ENCODE data around the gene AKIRIN1.
A peak's percentile ranks its signal among the peaks of the same experiment; 100 is the strongest.
"Not testable (repeated sequence)": the region's sequence is repeated elsewhere in the genome, so short reads cannot be mapped to it uniquely, and the experiment has no call there.

AKIRIN1 gene

DNA sequence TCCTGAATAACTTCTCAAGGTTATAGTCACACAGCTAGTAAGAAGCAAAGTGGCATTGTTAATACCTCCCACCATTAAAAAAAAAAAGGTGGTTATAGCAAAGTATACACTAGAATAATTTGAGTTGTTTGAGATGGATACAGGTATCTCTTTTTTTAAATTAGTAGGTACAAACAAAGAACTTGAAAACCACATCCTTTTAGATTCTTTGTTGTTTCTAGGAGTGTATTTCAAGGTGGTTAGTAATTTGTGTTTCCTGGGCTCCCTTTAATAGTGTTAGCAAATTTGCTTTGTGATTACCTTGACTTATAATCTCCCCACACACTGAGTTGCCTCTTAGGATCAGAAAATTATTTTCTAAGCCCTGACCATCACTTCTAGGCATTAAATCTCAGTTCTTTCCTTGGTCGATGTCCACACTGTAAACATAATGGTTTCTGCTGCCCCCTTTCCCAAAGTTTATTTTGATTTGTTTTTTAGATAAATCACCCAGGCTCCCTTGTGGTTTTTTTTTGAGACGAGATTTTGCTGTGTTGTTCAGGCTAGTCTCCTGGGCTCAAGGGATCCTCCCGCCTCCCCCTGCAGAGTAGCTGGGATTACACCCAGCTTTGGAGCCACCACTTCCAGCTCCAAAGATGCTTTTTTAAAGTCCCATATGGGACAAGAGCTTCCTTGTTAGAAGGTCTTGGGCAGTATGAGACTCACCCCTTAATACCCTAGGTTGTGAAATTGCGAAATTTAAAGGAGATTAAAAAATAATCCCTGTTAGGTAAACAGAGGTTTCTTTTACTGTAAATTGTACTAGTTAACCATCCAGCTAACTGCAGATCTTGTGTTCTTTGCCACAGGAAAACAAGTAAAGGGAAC lies 6.2 kb downstream of the AKIRIN1 start:
- DNase-seq: no peak

DNA sequence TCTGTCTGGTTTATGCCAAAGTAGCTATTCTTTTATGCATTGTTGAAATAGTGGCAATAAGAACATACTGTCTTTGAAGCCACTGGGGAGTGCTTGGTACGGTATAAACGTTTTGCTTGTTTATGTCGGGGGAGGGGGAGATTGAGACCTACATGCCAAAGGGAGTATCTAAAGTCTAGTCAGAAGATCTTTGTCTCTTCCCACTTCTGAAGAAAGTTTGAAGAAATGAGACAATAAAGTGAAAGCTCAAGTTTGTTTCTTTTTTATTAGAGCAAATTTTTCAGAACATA lies 6.8 kb downstream of the AKIRIN1 start:
- no peak for DNase-seq

DNA sequence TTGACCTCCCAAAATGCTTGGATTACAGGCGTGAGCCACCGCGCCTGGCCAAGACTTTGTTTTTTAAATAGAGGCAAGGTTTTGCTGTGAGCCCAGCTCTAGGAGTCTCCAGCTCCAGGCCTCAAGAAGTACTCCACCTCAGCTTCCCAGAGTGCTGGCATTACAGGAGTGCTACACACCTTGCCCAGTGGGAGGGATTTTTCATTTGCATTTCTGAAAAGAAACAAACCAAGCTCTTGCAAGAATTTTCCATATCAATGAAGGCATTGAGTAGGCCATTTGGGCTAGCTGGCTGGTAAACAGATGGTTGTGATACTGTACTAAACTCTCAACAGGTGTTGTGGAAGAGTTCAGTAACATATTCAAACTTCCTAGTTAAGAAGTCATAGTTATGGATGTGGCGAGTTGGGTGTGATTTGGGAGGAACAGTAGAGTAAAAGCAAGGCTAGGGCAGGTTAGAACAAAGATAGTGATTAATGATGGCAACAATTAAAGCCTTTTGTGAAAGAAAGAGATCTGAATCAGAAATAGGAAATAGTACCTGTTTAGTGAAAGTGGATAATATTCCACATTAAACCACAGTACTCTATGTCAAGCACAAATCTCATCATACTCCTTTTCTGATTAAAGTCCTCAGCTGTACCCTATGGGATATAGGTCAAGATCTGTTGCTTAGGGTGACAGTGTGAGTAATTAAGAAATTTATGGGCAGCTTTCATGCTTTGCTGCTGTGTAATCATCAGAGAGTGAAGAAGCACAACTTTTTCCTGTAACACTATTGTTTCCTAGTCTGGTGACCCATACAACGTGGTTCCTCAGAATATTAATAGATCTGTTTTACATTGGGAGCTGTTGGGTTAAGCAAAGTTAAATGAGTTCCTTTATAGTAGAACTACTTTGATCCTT lies 10.7 kb downstream of the AKIRIN1 start:
- DNase-seq: no peak

DNA sequence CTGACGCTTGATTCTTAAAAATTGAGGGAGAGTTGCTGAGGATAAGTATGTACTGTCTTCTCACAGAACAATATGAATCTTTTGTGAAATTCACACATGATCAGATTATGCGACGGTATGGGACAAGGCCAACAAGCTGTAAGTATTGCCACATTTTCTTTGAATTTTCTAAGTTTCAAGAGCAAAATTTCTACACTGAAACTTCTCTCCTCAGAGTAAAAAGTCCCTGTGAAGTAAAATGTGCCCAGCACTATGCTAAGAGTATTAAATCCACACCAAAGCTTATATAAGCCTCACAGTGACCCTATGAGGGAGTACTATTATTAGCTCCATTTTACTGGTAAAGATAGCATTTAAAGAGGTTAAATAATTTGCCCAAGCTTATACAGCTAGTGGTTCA lies 12.2 kb downstream of the AKIRIN1 start:
- no peak for DNase-seq

DNA sequence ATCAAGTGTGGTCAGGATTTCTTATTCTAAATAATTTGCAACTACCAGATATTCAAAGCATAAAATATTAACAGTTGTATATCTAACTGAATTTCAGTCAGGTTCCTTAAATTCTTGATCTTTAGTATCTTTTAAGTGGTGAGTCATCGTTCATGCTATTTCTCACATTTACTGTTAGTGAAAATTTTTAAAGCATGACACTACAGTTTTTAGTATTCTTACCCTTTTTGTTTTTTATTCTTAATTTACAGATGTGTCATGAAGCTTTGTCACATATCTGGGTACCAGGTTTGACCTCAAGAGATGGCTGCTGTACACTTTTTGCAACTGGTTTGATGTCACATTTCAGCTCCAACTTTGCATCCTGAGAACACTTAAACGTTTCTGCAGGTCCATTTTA lies 12.7 kb downstream of the AKIRIN1 start:
- DNase-seq: no peak

DNA sequence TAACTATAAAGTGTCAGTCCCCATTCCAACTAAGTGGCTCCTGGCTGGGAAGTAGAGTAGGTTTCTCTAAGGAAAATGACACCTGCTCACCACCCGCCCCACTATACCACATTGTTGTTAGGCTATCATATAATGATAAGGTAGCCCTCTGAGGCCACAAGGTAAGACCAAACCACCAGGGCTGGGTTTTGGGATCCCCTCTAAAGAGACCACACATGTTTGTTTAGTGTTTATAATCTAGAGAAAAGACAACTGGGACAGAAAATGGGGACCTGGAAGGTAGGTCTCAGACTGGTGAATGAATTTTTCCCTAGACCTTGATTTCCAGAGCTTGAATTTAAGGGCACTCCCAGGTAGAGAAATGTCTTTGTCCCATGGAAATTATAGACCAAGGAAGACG lies 15.2 kb downstream of the AKIRIN1 start:
- DNase-seq: no peak

DNA sequence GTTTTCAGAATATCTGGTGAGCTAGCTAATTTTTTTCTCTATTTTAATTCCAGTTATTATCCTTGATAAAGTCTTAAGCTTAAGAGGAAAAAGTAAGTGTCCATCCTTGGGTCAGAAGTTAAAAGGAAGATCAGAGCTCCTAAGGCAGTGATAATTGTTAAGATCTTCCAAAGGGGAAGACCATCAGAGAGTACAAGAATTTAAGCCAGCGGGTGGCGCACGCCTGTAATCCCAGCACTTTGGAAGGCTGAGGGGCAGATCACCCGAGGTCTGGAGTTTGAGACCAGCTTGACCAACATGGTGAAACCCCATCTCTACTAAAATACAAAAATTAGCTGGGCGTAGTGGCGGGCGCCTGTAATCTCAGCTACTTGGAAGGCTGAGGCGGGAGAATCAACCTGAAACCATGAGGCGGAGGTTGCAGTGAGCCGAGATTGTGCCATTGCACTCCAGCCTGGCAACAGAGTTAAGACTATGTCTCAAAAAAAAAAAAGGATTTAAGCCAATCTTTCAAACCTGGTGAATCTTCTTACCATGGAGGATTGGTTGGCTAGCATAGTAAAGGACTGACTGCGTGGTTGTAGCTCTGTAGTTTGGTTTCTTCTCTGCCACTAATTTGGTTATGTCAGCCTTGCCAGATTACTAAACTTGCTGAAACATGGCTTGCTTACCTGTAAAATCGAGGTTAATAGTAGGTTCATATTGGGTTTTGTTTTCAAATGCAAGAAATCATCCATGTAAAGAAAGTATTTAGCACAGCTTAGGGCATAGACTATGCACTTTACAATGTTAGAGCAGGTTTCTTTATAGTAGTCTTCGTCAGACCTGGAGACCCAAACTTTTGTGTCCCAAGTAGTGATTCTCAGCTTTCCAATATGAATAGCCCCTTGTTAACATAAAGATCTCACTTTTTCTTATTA lies 15.9 kb downstream of the AKIRIN1 start:
- no peak for DNase-seq

DNA sequence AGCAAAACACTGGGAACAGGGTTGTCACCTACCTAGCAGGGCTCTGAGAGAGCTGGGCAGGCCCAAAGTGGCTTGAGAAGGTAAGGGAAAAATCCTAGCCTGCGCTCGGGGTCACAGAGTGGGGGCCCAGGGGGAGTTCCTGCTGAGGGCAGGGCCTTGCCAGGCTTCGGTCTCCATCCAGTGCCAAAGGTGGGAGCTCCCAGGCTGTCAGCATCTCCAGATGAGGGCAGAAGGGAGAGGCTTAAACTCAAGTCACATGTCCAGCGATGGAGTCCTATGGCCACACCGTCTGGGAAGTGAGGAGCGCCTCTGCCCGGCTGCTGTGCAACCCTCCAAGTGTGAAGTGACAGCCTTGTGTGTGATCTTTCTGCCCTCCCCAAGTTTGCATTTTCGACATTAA lies 23.9 kb downstream of the AKIRIN1 start:
- DNase-seq: not testable (repeated sequence)

DNA sequence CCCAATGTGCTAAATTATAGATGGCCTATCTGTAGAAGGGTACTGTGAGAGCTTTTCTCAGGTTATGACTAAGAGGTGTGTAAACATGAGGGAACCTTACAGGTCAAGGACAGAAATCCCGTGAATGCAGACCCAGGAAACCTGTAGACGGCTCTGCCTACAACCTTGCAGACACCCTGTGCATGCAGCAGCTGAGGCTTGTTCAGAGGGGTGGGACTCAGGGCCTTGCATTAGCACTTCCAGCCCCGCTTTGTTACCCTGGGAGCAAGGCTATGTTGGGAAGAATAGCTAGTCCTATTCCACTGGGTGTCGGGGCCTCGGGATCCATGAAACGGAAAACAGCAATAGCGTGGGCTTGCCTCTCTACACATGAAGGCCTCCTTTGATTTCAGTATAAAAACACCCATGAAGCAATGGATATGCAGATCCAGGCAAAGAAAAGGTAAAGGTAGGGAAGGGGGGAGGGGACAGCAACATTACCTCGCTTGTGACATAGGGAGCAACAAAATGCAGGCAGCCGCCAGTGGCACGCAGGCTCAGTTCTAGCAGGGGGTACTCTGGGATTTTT lies 25.6 kb downstream of the AKIRIN1 start:
- DNase-seq: no peak

DNA sequence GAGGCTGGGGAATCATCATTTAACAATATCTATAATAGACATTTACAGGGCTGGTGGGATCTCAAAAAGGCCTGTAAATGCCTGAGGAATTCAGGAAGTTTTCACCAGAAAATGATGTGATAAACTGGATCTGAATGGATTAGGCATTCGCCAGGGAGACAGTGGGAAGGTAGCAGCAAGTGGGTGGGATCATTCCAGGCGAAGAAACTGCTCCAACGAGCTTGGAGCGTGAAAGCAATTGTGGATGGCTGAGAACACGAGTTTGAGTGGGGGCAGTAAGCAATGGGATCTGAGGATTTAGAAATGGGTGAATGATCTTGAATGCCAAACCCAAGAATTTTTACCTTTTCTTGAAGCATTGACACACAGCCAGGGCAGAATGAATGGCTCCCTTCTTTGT lies 26.2 kb downstream of the AKIRIN1 start:
- DNase-seq: no peak

DNA sequence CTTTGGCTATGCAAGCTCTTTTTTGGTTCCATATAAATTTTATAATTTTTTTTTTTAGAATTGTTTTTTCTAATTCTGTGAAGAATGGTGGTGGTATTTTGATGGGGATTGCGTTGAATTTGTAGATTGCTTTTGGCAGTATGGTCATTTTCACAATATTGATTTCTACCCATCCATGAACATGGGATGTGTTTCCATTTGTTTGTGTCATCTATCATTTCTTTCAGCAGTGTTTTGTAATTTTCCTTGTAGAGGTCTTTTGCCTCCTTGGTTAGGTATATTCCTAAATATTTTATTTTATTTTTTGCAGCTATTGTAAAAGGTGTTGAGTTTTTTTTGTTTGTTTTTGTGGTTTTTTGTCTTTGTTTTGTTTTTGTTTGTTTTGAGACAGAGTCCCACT lies 29.4 kb downstream of the AKIRIN1 start:
- DNase-seq: not testable (repeated sequence)

DNA sequence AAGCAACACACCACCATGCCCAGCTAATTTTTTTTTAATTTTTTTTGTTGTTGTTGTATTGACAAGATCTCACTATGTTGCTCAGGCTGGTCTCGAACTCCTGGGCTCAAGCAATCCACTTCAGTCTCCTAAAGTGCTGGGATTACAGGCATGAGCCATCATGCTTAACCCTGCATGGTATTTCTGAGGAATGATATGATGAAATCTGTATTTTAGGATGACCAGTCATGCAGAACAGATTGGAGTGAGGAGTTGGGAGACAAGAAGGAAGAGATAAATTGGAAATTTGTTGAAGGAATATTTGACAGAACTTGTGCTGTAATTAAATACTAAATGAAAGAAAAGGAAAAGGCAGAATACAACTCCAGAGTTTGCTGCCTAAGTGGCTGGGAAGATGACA lies 30.4 kb downstream of the AKIRIN1 start:
- no peak for DNase-seq

DNA sequence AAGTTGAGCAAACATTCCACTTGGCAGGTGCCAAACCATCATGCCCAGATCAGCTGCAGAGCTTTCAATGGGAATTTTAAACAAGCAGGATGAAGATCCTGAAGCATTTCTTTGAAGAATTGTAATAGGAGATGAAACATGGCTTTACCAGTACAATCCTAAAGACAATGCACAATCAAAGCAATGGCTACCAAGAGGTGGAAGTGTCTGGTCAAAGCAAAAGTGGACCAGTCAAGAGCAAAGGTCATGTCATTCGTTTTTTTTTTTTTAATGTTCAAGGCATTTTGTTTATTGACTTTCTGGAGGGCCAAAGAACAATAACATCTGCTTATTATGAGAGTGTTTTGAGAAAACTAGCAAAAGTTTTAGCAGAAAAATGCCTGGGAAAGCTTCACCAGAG lies 32.1 kb downstream of the AKIRIN1 start:
- no peak for DNase-seq

DNA sequence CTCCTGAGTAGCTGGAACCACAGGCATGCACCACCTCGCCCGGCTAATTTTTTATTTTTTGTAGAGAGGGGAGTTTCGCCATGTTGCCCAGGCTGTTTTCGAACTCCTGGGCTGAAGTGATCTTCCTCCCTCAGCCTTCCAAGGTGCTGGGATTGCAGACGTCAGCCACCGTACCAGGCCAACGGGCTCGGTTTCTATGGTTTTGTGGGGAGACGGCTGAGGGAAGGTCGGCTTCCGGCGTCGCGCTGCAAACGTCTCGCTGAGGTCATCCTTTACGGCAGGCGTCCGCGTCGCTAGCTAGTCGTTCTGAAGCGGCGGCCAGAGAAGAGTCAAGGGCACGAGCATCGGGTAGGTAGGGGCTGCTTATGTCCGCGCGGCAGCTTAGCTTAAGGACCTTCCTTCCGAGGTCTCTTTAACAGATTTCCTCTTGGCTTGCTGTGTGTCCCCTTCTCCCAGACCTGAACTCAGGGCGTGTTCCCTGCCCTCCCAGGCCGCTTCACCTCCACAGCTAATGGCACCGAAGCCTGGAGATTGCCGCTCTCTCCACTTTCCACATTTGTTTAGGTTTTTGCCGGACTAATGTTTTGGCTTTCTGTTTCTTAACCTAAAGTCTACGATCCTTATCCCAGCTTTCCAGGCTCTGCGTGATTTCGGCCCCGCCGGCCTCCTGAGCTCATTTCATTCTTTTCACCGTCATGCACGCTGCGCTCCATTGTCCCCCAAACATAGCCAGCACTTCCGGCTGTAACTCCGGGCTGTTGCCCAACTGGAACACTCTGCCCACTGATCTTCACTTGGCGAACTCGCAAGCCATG lies 35.2 kb downstream of the AKIRIN1 start, which contains the start of gene NDUFS5:
TSS of gene NDUFS5 (plus strand) at position 300 of the 815 bp plus-strand sequence. CDS start 2,375 bp downstream, outside the sequence.
- DNase-seq: peak; percentile 92 to 98

DNA sequence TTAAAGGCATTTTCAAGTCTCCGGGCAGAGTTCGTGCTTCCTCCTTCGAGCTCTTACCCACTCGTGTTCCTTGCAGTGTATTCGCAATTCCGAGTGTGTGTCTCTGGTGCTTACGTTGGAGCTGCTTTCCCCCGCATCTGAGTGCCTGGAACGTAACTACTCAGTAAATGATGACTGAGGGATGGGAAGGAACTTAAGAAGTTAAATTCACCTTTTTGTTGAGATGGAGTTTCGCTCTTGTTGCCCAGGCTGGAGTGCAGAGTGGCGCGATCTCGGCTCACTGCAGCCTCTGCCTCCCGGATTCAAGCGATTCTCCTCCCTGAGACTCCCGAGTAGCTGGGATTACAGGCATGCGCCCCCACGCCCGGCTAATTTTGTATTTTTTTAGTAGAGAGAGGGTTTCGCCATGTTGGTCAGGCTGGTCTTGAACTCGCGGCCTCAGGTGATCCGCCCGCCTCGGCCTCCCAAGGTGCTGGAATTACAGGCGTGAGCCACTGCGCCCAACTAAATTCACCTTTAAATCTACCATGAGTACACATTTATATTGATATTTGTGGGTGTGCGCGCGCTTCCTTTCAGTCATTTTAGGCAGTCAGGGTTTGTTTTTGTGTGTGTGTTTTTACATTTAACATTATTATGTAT lies 35.9 kb downstream of the AKIRIN1 start:
- no peak for DNase-seq

DNA sequence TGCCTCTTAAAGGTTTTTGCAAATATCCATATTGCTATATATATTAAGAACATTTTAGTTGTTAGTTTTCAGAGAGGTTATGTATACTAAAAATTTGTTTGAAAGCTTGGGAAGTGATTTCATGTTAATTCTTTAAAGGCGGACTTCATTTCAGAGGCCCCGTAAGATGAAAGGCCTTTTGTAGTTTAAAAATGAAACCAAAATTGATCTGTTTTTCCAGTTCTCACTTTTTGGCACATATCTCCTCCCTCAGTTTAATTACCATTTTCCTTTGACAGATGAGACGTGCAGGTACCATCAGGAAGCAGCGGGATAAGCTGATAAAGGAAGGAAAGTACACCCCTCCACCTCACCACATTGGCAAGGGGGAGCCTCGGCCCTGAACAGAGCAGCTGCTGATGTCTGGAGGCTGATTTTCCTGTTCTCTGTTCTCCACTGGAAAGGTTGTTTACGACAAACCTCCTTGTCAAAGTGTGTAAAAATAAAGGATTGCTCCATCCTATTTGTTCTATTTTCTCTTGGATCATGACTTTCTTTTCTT lies 43.1 kb downstream of the AKIRIN1 start:
- no peak for DNase-seq

DNA sequence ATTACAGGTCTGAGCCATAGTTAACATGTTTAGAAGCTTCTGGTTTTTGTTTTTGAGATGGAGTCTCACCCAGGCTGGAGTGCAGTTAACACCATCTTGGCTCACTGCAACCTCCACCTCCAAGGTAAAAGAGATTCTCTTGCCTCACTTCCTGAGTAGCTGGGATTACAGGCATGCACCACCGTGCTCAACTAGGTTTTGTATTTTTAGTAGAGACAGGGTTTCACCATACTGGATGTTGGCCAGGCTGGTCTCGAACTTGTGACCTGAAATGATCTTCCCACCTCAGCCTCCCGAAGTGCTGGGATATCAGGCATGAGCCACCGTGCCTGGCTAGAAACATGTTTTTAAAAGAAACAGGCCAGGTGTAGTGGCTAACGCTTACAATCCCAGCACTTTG lies 45.6 kb downstream of the AKIRIN1 start:
- DNase-seq: no peak

DNA sequence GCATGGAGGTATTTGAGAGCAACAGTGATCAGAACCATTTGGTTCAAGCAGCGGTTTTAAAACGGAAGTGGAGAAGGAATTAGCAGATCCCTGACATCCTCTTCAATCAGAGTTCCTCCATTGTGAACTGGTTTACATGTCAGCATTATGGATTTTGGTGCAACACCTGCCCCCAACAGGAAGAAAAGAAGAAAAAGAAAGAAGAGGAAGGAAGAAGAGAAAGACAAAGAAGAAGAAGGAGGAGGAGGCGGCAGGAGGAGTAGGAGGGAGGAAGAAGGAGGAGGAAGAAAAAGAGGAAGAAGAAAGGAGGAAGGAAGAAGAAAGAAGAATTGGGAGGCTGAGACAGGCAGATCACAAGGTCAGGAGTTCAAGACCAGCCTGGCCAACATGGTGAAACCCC lies 52.4 kb downstream of the AKIRIN1 start:
- DNase-seq: no peak

DNA sequence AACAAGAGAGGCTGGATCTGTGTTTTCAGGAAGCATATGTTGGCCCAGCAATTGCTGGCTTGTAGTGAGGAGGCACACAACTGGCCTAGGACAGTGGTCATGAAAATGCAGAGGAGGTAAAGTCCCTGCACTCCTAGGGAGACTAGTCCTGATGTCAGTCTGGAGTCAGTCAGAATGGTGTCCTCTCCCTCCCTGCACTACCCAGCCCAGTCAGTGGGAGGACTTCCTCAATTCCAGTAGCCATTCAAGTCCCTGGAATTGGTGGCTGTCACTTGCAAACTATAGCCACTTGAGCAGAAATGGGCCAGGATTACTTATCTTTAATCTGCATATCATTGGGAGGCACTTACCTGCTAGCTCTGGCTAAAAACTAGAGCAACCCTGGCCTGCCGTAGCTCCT lies 53.7 kb downstream of the AKIRIN1 start:
- DNase-seq: no peak

DNA sequence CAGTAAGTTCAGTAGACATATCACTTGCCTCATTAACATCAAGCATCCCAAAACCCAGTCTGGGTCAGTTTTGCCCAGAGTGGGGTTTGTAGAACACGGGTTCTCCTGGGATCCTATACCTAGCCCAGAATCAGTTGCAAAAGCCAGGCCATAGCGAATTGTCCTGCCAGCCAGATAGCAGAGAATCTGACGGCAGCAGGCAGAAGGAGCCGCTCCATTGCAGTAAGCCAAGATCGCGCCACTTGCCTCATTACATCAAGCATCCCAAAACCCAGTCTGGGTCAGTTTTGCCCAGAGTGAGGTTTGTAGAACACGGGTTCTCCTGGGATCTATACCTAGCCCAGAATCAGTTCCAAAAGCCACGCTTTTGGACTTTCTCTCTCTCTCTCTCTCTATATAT lies 54.2 kb downstream of the AKIRIN1 start:
- no peak for DNase-seq

Data from NCI-H526 (cell line).